Mucosa of descending colon (tissue), 3 donors: ENCODE results near the gene SLC48A1. TPM values are rescaled to one million over a fixed set of nuclear protein-coding genes. Genes with fewer than 3 reads are reported as not detected.
"Not testable (repeated sequence)": the region's sequence is repeated elsewhere in the genome, so short reads cannot be mapped to it uniquely, and the experiment has no call there.

ENCODE experiments used
- ATAC-seq: fragments of 200-7000 bp; cut with Tn5 transposase; one replicate; pipeline ENCODE4 v1.9.1; 2020; ENCODE audit warnings: mild to moderate bottlenecking, moderate library complexity
- DNase-seq, 3 donors: peaks; one replicate each; pipeline ENCODE4 v3.0.0-alpha.2; 2020
- H3K36me3 ChIP-seq: fragments of 200-600 bp; one replicate; pipeline ENCODE4 v1.8.0; 2021; ENCODE audit warnings: low read depth, mild to moderate bottlenecking
- H3K4me1 ChIP-seq: fragments of 200-600 bp; one replicate; pipeline ENCODE4 v1.8.0; 2021; ENCODE audit warnings: low read depth, mild to moderate bottlenecking
- H3K4me3 ChIP-seq: fragments of 200-600 bp; one replicate; pipeline ENCODE4 v1.8.0; 2021; ENCODE audit warnings: mild to moderate bottlenecking
- H3K9me3 ChIP-seq: fragments of 200-600 bp; one replicate; pipeline ENCODE4 v1.8.0; 2021; ENCODE audit warnings: mild to moderate bottlenecking
- intact Hi-C, 2 donors: fragments of 100-400 bp; cut with DNase I in 1 of 2; cut with micrococcal nuclease in 1 of 2; formaldehyde crosslinking; loops; one replicate each; pipeline versions ENCODE4 v1.11.0 to v1.11.1; 2022; cut with DNase I, micrococcal nuclease
- total RNA-seq, 3 donors: library from RNA; stranded (reverse); fragmentation: NEBNext Ultra II Directional in 2 of 3; extraction: Animal tissue kit (Norgen Biotek cat#: 25700) in 2 of 3; gene quantifications; one replicate each; pipeline versions ENCODE4 v1.2.1 to v1.2.4, GENCODE V29; 2021 to 2023
- TF ChIP-seq, protein P1 (sequence below): fragments of 200-600 bp; IDR thresholded peaks from one replicate; pipeline ENCODE4 v1.8.0; 2022; ENCODE audit warnings: antibody characterized with exemption, mild to moderate bottlenecking
- donor health status: DM: no; HTN: no; CAD: no; lungs with moderate emphysema.
- donor health status: DM: no; HTN: no; CAD: no.
- donor health status: DM: no; HTN: yes; CAD: no.

SLC48A1 gene
- total RNA-seq, 3 donors from 2014 or later, result 17.2 to 35.4 (median 19.1) TPM

DNA sequence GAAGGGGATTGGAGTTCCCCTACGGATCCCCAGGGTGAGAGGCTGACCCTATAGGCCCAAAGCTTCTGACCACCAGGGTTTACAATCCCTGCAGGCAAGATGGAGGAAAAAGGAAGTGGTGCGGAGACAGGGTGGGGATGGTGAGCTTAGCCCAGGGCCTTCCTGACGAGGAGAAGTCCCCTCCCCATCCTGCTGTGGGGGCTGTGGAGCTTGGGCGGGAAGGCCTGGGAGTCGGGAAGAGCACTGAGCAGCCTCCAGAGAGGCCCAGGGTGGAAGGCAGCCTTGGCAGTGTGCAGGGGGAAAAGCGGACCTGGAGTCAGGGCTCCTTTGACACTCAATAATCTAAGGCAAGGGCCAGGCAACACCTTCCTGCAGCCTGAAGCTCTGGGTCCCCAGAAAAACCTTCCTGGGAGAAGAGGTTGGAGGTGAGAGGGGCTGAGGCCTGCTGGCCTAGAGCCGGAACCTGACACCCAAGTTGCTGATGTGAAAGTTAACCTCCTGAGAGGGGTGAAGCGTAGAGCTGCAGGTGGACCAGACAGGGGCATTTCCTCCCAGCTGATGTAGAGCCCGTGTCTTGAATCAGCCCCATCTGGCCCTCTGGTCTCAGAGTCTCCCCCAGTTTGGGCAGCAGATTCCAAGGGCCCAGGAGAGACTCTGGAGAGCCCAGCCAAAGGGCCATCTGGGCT is 40.6 kb downstream of the SLC48A1 start:
- peak in 2 of 3 donors; percentile 30 to 59 for DNase-seq
- Histone ChIP-seq H3K4me3 (peak overlapping the region; percentile 9), H3K9me3 (no peaks in the 10 kb centered on the region), H3K36me3 (no peaks in the 10 kb centered on the region), H3K4me1 (peaks cover 56% of the 10 kb centered on the region)
- intact Hi-C loops, result no loop called here
- peak; percentile 21 for ATAC-seq
- TF ChIP-seq, protein P1, sequence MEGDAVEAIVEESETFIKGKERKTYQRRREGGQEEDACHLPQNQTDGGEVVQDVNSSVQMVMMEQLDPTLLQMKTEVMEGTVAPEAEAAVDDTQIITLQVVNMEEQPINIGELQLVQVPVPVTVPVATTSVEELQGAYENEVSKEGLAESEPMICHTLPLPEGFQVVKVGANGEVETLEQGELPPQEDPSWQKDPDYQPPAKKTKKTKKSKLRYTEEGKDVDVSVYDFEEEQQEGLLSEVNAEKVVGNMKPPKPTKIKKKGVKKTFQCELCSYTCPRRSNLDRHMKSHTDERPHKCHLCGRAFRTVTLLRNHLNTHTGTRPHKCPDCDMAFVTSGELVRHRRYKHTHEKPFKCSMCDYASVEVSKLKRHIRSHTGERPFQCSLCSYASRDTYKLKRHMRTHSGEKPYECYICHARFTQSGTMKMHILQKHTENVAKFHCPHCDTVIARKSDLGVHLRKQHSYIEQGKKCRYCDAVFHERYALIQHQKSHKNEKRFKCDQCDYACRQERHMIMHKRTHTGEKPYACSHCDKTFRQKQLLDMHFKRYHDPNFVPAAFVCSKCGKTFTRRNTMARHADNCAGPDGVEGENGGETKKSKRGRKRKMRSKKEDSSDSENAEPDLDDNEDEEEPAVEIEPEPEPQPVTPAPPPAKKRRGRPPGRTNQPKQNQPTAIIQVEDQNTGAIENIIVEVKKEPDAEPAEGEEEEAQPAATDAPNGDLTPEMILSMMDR, result no peak

DNA sequence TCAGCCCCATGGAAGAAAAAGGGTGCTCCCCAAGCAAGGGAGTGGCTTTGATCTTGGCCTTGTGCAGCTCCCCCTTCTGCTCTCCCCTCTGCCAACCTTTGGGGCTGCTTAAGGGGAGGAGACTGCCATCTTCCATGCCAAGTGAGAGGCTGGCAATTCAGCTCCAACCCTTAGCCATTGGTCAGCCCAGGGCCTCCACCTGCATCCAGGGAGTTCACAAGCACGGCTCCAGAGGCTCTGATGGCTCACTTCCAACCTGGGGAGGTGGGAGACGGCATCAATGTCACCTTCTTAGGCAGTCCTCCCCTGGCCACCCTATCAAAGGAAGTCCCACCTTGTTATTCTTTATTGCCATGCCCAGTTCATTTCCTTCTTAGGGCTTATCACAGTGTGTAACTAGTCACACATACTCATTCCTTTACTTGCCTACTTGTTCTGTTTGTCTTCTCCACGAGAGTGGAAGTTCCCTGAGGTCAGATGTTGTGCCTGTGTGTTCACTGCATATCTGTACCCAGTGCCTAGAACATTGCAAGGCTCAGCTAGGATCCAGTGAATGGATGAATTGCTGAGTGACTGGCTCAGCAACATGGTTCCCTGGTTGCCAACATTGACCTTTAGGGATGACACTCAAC is 41.6 kb downstream of the SLC48A1 start:
- ATAC-seq (no peak), DNase-seq (peak in 1 of 3 donors; percentile 41)
- no peaks in the 10 kb centered on the region for H3K9me3 ChIP-seq
- no peak overlapping the region for H3K4me3 ChIP-seq
- no peaks in the 10 kb centered on the region for H3K36me3 ChIP-seq
- peaks cover 46% of the 10 kb centered on the region for H3K4me1 ChIP-seq
- TF ChIP-seq, protein P1, result no peak
- intact Hi-C loops, result no loop called here

GRCh38 chr12:47815447-47815846 is 42.4 kb downstream of the SLC48A1 start:
- intact Hi-C loops, H3K4me3 ChIP-seq, H3K36me3 ChIP-seq, DNase-seq, ATAC-seq, H3K9me3 ChIP-seq: not testable (repeated sequence)
- H3K4me1 ChIP-seq, result peaks cover 39% of the 10 kb centered on the region

GRCh38 chr12:47816403-47817271 is 43.6 kb downstream of the SLC48A1 start:
- H3K36me3 ChIP-seq, result no peaks in the 10 kb centered on the region
- H3K9me3 ChIP-seq, result no peaks in the 10 kb centered on the region
- intact Hi-C loops, result no loop called here
- no peak overlapping the region for H3K4me3 ChIP-seq
- no peak for DNase-seq
- ATAC-seq, result no peak
- peaks cover 38% of the 10 kb centered on the region for H3K4me1 ChIP-seq
- TF ChIP-seq, protein P1, result no peak

DNA sequence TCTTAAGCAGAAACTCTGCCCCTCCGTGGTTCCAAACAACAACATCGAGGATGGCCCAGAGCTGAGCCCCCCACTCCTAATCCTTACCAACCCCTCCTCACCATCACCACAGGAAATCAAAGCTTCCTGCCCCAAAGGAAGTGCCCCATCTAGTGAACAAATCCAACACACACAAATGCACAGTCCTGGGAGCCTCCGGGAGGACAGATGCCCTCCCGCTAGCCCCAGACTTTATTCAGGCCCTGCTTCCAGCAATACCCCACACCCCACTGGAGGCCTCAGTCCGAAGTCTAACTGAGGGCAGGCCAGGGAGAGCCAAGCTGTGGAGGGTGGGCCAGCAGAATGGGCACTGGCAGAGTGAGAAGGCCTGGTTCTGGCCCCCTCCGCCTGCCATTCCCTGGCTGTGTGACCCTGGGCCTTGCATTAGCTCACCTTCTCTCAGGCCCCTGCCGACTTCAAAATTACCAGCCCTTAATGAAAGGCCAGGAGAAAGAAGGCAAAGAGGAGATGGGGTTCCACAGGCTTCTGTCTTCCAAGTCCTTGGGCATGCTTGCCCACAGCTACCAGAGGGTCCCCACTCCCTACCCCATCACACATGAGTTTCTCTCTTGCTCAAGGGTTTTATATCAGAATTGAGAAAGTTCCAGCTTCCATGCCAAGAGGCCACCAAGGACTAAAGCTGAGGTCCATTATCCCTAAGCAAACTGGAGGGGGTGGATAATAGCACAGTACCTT is 44.4 kb downstream of the SLC48A1 start:
- H3K4me1 ChIP-seq, result peaks cover 37% of the 10 kb centered on the region
- ATAC-seq, result no peak
- intact Hi-C loops, result no loop called here
- H3K9me3 ChIP-seq, result no peaks in the 10 kb centered on the region
- TF ChIP-seq, protein P1, result no peak
- H3K4me3 ChIP-seq, result no peak overlapping the region
- H3K36me3 ChIP-seq, result no peaks in the 10 kb centered on the region
- DNase-seq, result no peak
